Measurements from ENCODE around the gene VAC14. TPM values are rescaled to one million over a fixed set of nuclear protein-coding genes. Genes with fewer than 3 reads are reported as not detected.

VAC14 gene
- total RNA-seq, 1 donor from 2014 or later, result 40.5 TPM

- intact Hi-C loops (cut with micrococcal nuclease), result loop anchor here (5.0 kb wide), 1 partner anchor 40 kb away; no protein-coding TSS in a partner anchor
Observed at GRCh38 chr16:70696952-70697593, 103.9 kb downstream of the VAC14 start.

- intact Hi-C loops (cut with micrococcal nuclease), result loop anchor here (5.0 kb wide), 1 partner anchor 41 kb away; no protein-coding TSS in a partner anchor
Observed at GRCh38 chr16:70696355-70696754, 104.6 kb downstream of the VAC14 start.

- intact Hi-C loops (cut with micrococcal nuclease), result loop anchor here (5.0 kb wide), 1 partner anchor 42 kb away; no protein-coding TSS in a partner anchor
Observed at GRCh38 chr16:70695331-70696070, 105.5 kb downstream of the VAC14 start.

- intact Hi-C loops (cut with micrococcal nuclease), result loop anchor here (5.0 kb wide), 1 partner anchor 42 kb away; no protein-coding TSS in a partner anchor
Observed at GRCh38 chr16:70694868-70695218, 106.1 kb downstream of the VAC14 start.

GRCh38 chr16:70694088-70694867 is 106.7 kb downstream of the VAC14 start:
- intact Hi-C loops (cut with micrococcal nuclease), result no loop called here

- intact Hi-C loops (cut with micrococcal nuclease), result no loop called here
Observed at GRCh38 chr16:70692873-70693671, 107.9 kb downstream of the VAC14 start.

- intact Hi-C loops (cut with micrococcal nuclease), result no loop called here
Observed at GRCh38 chr16:70692130-70692872, 108.7 kb downstream of the VAC14 start.

- intact Hi-C loops (cut with micrococcal nuclease), result no loop called here
Observed at GRCh38 chr16:70691223-70692129, 109.5 kb downstream of the VAC14 start.

GRCh38 chr16:70689970-70690891 is 110.7 kb downstream of the VAC14 start:
- intact Hi-C loops (cut with micrococcal nuclease), result loop anchor here (10.0 kb wide), 1 partner anchor 595 kb away; the partner anchor contains the start of gene CMTR2

- intact Hi-C loops (cut with micrococcal nuclease), result loop anchor here (10.0 kb wide), 1 partner anchor 595 kb away; the partner anchor contains the start of gene CMTR2
Observed at GRCh38 chr16:70689035-70689969, 111.7 kb downstream of the VAC14 start.

- intact Hi-C loops (cut with micrococcal nuclease), result loop anchor here (10.0 kb wide), 1 partner anchor 597 kb away; the partner anchor contains the start of gene CMTR2
Observed at GRCh38 chr16:70688246-70688742, 112.7 kb downstream of the VAC14 start.

GRCh38 chr16:70687671-70688245 is 113.2 kb downstream of the VAC14 start:
- intact Hi-C loops (cut with micrococcal nuclease), result loop anchor here (10.0 kb wide), 1 partner anchor 597 kb away; the partner anchor contains the start of gene CMTR2

- intact Hi-C loops (cut with micrococcal nuclease), result loop anchor here (10.0 kb wide), 1 partner anchor 598 kb away; the partner anchor contains the start of gene CMTR2
Observed at GRCh38 chr16:70687102-70687511, 113.9 kb downstream of the VAC14 start.

- intact Hi-C loops (cut with micrococcal nuclease), result loop anchor here (10.0 kb wide), 1 partner anchor 598 kb away; the partner anchor contains the start of gene CMTR2
Observed at GRCh38 chr16:70686376-70687101, 114.4 kb downstream of the VAC14 start.

- intact Hi-C loops (cut with micrococcal nuclease), result loop anchor here (10.0 kb wide), 1 partner anchor 599 kb away; the partner anchor contains the start of gene CMTR2
Observed at GRCh38 chr16:70685938-70686375, 115.0 kb downstream of the VAC14 start, which contains the start of gene MTSS2. Gene MTSS2, minus strand, starts transcription at chr16:70686053. Its CDS starts 262 bp downstream, at chr16:70685791.

All from T-helper 1 cell treated with Interleukin-12 subunit alpha and Interleukin-12 subunit beta and Interleukin-4 antibody, amounts not matched to agents 30 ng/mL and 1 ng/mL, for 36 hours (primary cell).